ENCODE data around the gene PACS2.

The PACS2 gene

GRCh38 chr14:105366386-105367074, 52.0 kb downstream of the PACS2 start:
- no peaks in the 10 kb centered on the region for H3K9me3 ChIP-seq (ENCODE audit: control insufficient read depth in 5 of 5, low read length in 5 of 5)
- peaks cover 0 to 16% (median 3%) of the 10 kb centered on the region in 5 donors for H3K4me1 ChIP-seq (ENCODE audit: control insufficient read depth in 5 of 5, insufficient read depth in 5 of 5, low read length in 5 of 5)
- H3K4me3 ChIP-seq (ENCODE audit: low read depth in 1 of 5, low read length in 5 of 5) = no peak overlapping the region
- H3K9ac ChIP-seq (ENCODE audit: low read length in 5 of 5) = no peak overlapping the region
- no peak overlapping the region for H3K27ac ChIP-seq (ENCODE audit: low read depth, low read length)
- peaks cover 0 to 37% (median 27%) of the 10 kb centered on the region in 5 donors for H3K36me3 ChIP-seq (ENCODE audit: control insufficient read depth in 5 of 5, insufficient read depth in 5 of 5, low read length in 5 of 5)
- H3K27me3 ChIP-seq (ENCODE audit: control insufficient read depth in 5 of 5, insufficient read depth in 4 of 5, low read length in 5 of 5) = no peaks in the 10 kb centered on the region

- H3K36me3 ChIP-seq (ENCODE audit: control insufficient read depth in 5 of 5, insufficient read depth in 5 of 5, low read length in 5 of 5) = peaks cover 0 to 42% (median 31%) of the 10 kb centered on the region in 5 donors
- H3K4me1 ChIP-seq (ENCODE audit: control insufficient read depth in 5 of 5, insufficient read depth in 5 of 5, low read length in 5 of 5) = peaks cover 0 to 16% (median 3%) of the 10 kb centered on the region in 5 donors
- H3K27ac ChIP-seq (ENCODE audit: low read depth, low read length) = no peak overlapping the region
- no peaks in the 10 kb centered on the region for H3K9me3 ChIP-seq (ENCODE audit: control insufficient read depth in 5 of 5, low read length in 5 of 5)
- no peak overlapping the region for H3K9ac ChIP-seq (ENCODE audit: low read length in 5 of 5)
- no peaks in the 10 kb centered on the region for H3K27me3 ChIP-seq (ENCODE audit: control insufficient read depth in 5 of 5, insufficient read depth in 4 of 5, low read length in 5 of 5)
- no peak overlapping the region for H3K4me3 ChIP-seq (ENCODE audit: low read depth in 1 of 5, low read length in 5 of 5)
Measured at GRCh38 chr14:105367116-105368031, 52.8 kb downstream of the PACS2 start.

- peaks cover 0 to 16% (median 3%) of the 10 kb centered on the region in 5 donors for H3K4me1 ChIP-seq (ENCODE audit: control insufficient read depth in 5 of 5, insufficient read depth in 5 of 5, low read length in 5 of 5)
- H3K9me3 ChIP-seq (ENCODE audit: control insufficient read depth in 5 of 5, low read length in 5 of 5) = no peaks in the 10 kb centered on the region
- peaks cover 0 to 42% (median 31%) of the 10 kb centered on the region in 5 donors for H3K36me3 ChIP-seq (ENCODE audit: control insufficient read depth in 5 of 5, insufficient read depth in 5 of 5, low read length in 5 of 5)
- no peak overlapping the region for H3K4me3 ChIP-seq (ENCODE audit: low read depth in 1 of 5, low read length in 5 of 5)
- no peak overlapping the region for H3K27ac ChIP-seq (ENCODE audit: low read depth, low read length)
- no peak overlapping the region for H3K9ac ChIP-seq (ENCODE audit: low read length in 5 of 5)
- H3K27me3 ChIP-seq (ENCODE audit: control insufficient read depth in 5 of 5, insufficient read depth in 4 of 5, low read length in 5 of 5) = no peaks in the 10 kb centered on the region
Measured at GRCh38 chr14:105368032-105368417, 53.5 kb downstream of the PACS2 start.

DNA sequence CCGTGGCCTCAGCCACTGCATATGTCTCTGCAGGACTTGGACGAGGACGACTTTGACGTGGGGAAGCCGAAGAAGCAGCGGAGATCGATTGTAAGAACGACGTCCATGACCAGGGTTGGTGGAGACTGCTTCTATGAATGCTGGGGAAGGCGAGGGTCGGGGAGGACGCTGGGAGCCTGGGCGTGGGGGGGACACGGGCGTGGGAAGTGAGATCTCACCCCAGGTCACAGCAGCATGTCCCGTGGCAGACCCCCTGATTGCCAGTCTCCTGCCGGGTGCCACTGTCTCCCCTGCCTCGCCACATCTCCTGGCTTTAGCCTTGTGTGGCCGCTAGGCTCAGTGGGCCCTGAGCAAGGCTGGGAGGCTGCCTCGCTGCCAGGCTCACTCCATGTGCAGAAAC, 53.9 kb downstream of the PACS2 start:
- Histone ChIP-seq H3K4me1 (ENCODE audit: control insufficient read depth in 5 of 5, insufficient read depth in 5 of 5, low read length in 5 of 5) (peaks cover 0 to 16% (median 3%) of the 10 kb centered on the region in 5 donors), H3K36me3 (ENCODE audit: control insufficient read depth in 5 of 5, insufficient read depth in 5 of 5, low read length in 5 of 5) (peaks cover 0 to 42% (median 31%) of the 10 kb centered on the region in 5 donors), H3K9me3 (ENCODE audit: control insufficient read depth in 5 of 5, low read length in 5 of 5) (no peaks in the 10 kb centered on the region), H3K27ac (ENCODE audit: low read depth, low read length) (no peak overlapping the region), H3K9ac (ENCODE audit: low read length in 5 of 5) (no peak overlapping the region), H3K27me3 (ENCODE audit: control insufficient read depth in 5 of 5, insufficient read depth in 4 of 5, low read length in 5 of 5) (no peaks in the 10 kb centered on the region), H3K4me3 (ENCODE audit: low read depth in 1 of 5, low read length in 5 of 5) (no peak overlapping the region)

- no peak overlapping the region for H3K9ac ChIP-seq (ENCODE audit: low read length in 5 of 5)
- H3K36me3 ChIP-seq (ENCODE audit: control insufficient read depth in 5 of 5, insufficient read depth in 5 of 5, low read length in 5 of 5) = peaks cover 0 to 42% (median 31%) of the 10 kb centered on the region in 5 donors
- peaks cover 0 to 12% (median 3%) of the 10 kb centered on the region in 5 donors for H3K4me1 ChIP-seq (ENCODE audit: control insufficient read depth in 5 of 5, insufficient read depth in 5 of 5, low read length in 5 of 5)
- no peaks in the 10 kb centered on the region for H3K9me3 ChIP-seq (ENCODE audit: control insufficient read depth in 5 of 5, low read length in 5 of 5)
- no peaks in the 10 kb centered on the region for H3K27me3 ChIP-seq (ENCODE audit: control insufficient read depth in 5 of 5, insufficient read depth in 4 of 5, low read length in 5 of 5)
- H3K4me3 ChIP-seq (ENCODE audit: low read depth in 1 of 5, low read length in 5 of 5) = no peak overlapping the region
- H3K27ac ChIP-seq (ENCODE audit: low read depth, low read length) = no peak overlapping the region
Measured at GRCh38 chr14:105368910-105369652, 54.5 kb downstream of the PACS2 start.

- no peak overlapping the region for H3K4me3 ChIP-seq (ENCODE audit: low read depth in 1 of 5, low read length in 5 of 5)
- H3K27ac ChIP-seq (ENCODE audit: low read depth, low read length) = no peak overlapping the region
Measured at GRCh38 chr14:105369653-105370040, 55.1 kb downstream of the PACS2 start.

DNA sequence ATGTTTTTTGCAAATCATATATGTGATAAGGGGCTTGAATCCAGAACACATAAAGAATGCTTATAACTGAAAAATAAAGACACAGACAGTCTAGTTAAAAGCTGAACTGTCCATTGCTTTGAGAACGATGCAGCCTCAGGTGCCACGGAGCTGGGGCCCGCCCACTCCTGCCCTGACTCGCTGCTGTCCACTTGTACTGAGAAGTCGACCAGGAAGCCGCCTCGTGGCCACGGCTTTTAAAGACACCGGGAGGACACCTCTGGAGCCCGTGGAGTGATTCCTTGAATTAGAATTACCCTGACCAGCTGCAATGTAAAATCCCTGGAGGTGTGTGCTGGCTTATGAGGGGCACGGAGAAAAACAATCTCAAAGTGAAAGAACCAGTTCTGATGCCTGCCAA, 59.8 kb downstream of the PACS2 start:
- no peak overlapping the region for H3K4me3 ChIP-seq (ENCODE audit: low read depth in 1 of 5, low read length in 5 of 5)
- H3K27ac ChIP-seq (ENCODE audit: low read depth, low read length) = no peak overlapping the region
- no peak overlapping the region for H3K9ac ChIP-seq (ENCODE audit: low read length in 5 of 5)
- H3K4me1 ChIP-seq (ENCODE audit: control insufficient read depth in 5 of 5, insufficient read depth in 5 of 5, low read length in 5 of 5) = peaks cover 0 to 4% (median 3%) of the 10 kb centered on the region in 5 donors
- H3K27me3 ChIP-seq (ENCODE audit: control insufficient read depth in 5 of 5, insufficient read depth in 4 of 5, low read length in 5 of 5) = no peaks in the 10 kb centered on the region
- H3K36me3 ChIP-seq (ENCODE audit: control insufficient read depth in 5 of 5, insufficient read depth in 5 of 5, low read length in 5 of 5) = peaks cover 0 to 18% (median 12%) of the 10 kb centered on the region in 5 donors
- H3K9me3 ChIP-seq (ENCODE audit: control insufficient read depth in 5 of 5, low read length in 5 of 5) = no peaks in the 10 kb centered on the region

More at GRCh38 chr14:105369653-105370040, 55.1 kb downstream of the PACS2 start:
- Histone ChIP-seq H3K36me3 (ENCODE audit: control insufficient read depth in 5 of 5, insufficient read depth in 5 of 5, low read length in 5 of 5) (peaks cover 0 to 42% (median 31%) of the 10 kb centered on the region in 5 donors), H3K4me1 (ENCODE audit: control insufficient read depth in 5 of 5, insufficient read depth in 5 of 5, low read length in 5 of 5) (peaks cover 0 to 8% (median 3%) of the 10 kb centered on the region in 5 donors), H3K9me3 (ENCODE audit: control insufficient read depth in 5 of 5, low read length in 5 of 5) (no peaks in the 10 kb centered on the region), H3K27me3 (ENCODE audit: control insufficient read depth in 5 of 5, insufficient read depth in 4 of 5, low read length in 5 of 5) (no peaks in the 10 kb centered on the region), H3K9ac (ENCODE audit: low read length in 5 of 5) (no peak overlapping the region)

- Histone ChIP-seq H3K27me3 (ENCODE audit: control insufficient read depth in 5 of 5, insufficient read depth in 4 of 5, low read length in 5 of 5) (no peaks in the 10 kb centered on the region), H3K9me3 (ENCODE audit: control insufficient read depth in 5 of 5, low read length in 5 of 5) (no peaks in the 10 kb centered on the region), H3K36me3 (ENCODE audit: control insufficient read depth in 5 of 5, insufficient read depth in 5 of 5, low read length in 5 of 5) (peaks cover 0 to 20% (median 12%) of the 10 kb centered on the region in 5 donors), H3K27ac (ENCODE audit: low read depth, low read length) (no peak overlapping the region), H3K4me3 (ENCODE audit: low read depth in 1 of 5, low read length in 5 of 5) (no peak overlapping the region), H3K4me1 (ENCODE audit: control insufficient read depth in 5 of 5, insufficient read depth in 5 of 5, low read length in 5 of 5) (peaks cover 0 to 4% (median 3%) of the 10 kb centered on the region in 5 donors), H3K9ac (ENCODE audit: low read length in 5 of 5) (no peak overlapping the region)
Measured at GRCh38 chr14:105375635-105376057, 61.1 kb downstream of the PACS2 start.

DNA sequence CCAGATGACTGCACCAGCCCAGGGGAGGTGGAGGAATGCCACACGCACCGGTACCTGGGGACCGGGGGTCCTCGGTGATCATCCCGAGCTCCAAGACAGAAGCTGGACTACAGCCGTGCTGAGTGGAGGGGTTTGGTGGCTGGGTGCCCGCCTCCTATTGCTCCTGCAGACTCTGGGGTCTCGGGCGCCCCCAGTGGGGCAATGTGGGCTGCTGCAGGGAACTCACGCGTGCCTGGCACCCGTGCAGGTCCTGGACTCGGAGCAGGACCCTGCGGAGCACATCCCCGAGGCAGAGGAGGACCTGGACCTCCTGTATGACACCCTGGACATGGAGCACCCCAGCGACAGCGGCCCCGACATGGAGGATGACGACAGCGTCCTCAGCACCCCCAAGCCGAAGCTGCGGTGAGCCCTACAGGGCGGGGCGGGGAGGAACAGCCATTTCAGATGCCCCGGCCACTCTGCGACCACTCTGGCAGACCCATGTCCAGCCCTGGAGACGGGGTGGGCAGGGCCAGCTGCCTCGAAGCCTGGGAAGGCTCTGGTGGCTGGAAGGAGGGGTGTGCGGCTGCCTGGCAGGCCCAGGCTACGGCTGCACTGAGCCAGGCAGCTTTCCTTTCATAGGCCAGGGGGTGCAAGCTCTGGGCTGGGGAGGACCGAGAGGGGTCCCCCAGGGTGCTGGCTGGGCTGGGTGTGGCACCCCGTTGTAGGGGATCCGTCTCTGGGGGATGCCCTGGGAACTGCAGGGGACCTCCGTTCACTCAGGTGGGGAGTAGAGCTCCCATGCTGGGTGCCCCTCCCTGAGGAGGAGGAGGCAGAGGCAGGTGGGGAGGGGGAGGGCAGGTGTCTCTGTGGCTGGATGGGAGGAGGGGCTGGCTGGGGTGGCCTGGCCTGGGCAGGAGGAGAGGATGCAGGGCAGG, 62.2 kb downstream of the PACS2 start:
- H3K9me3 ChIP-seq (ENCODE audit: control insufficient read depth in 5 of 5, low read length in 5 of 5) = no peaks in the 10 kb centered on the region
- H3K4me3 ChIP-seq (ENCODE audit: low read depth in 1 of 5, low read length in 5 of 5) = no peak overlapping the region
- no peaks in the 10 kb centered on the region for H3K27me3 ChIP-seq (ENCODE audit: control insufficient read depth in 5 of 5, insufficient read depth in 4 of 5, low read length in 5 of 5)
- no peaks in the 10 kb centered on the region for H3K4me1 ChIP-seq (ENCODE audit: control insufficient read depth in 5 of 5, insufficient read depth in 5 of 5, low read length in 5 of 5)
- peaks cover 0 to 21% (median 15%) of the 10 kb centered on the region in 5 donors for H3K36me3 ChIP-seq (ENCODE audit: control insufficient read depth in 5 of 5, insufficient read depth in 5 of 5, low read length in 5 of 5)
- H3K27ac ChIP-seq (ENCODE audit: low read depth, low read length) = no peak overlapping the region
- peak overlapping the region in 1 of 5 donors; percentile 22 for H3K9ac ChIP-seq (ENCODE audit: low read length in 5 of 5)
